NCI-H82 treated with DMSO at 0.1 percent for 48 hours (cell line): ENCODE data around the gene SHCBP1L.

Experiments used
- DNase-seq: peaks from one replicate; lab custom pipeline; 2025; ENCODE audit not compliant: unreplicated experiment; lab: John Stamatoyannopoulos, UW

Gene SHCBP1L

DNA sequence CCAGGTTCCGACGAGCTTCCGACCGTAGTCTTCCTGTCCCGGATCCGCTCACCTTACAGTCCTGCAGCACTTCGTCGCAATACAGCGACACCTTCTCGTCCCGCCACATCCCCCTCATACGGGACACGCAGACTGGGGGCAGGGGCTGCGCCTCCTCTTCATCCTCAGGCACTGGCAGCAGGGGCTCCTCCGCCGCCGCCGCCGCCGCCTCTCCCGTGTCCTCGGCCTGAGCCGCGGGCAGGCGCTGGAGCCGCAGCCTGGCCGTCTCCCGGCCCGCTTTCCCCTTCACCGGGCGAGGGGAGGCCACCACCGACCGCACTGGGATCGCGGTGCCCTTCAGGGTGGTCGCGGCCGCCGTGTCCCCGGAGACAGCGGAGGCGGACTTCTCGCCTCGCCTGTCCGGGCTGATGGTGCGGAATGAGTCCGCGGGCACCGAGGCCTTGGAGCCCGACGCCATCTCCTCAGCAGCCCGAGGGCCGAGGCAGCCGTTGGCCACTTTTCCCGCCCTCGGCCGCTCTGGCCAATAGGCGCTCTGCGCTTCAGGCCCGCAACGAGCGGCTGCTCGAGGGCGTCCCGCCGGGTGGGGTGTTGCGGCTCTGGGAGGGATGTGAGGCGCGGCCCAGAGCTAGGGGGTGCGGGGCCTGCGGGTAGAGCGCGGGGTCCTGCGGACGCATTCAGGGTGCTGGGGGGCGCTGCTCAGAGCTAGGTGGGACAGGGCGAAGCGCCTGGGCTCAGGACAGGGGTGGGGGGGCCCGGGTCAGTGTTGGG, at the start of gene SHCBP1L:
Gene SHCBP1L, minus strand, starts transcription at position 490 of the 768 bp plus-strand sequence. Its CDS starts 33 bp downstream, at position 457.
- DNase-seq, result no peak

GRCh38 chr1:183002267-183002666, 49.3 kb upstream of the SHCBP1L start:
- no peak for DNase-seq

DNA sequence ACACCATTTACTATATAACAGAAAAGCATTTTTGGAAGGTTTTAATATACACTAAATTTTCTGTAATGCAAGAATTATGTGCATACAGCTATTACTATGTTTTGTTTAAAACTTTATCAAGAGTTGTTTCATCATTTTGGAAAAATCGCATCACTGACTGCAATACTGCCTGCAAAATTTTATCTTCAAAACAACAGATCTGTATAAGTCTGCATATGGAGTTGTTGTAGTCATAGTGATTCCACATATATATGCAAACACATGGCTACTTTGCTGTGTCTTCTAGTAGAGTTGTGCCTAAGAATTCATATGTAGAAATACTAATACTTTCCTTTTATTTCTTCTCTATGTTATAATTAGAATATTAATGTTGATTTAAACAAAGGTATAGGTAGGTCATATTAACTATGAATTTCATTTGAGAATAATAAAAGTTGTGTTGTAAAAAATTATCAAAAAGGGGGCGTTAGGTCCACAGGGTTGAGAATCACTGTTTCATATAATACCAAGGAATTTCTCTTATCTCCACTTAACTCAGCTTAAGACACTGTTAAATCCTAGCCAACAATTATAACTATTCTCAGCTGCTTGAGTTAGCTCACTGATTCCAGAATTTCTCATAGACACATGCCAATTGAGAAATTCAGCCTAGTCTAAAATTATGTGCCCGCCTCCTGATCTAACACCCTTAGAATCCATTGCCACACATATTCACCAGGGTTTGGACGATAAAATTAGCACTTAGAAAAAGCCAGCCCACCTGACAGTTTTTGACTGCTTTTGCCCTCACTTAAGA, 47.4 kb upstream of the SHCBP1L start:
- DNase-seq, result no peak

DNA sequence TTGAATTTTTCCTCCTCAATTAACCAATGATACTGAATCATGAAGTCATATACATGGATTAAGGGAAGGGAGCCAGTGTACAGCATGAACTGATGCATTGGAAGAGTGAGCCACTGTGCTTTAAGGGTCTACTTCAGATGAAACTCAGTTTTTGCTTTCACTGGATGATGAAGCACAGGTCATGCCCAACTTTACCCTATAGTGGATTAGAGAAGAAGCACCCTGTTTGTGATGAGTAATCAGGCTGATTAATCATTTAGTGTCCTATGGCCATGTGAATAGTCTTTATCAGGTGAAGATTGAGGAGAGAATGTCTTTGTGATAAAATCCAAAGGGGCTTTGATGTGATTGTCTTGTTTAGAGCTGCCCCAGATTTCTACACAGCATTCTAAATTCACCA, 45.5 kb upstream of the SHCBP1L start:
- no peak for DNase-seq

- DNase-seq, result no peak
Measured at GRCh38 chr1:182996816-182997215, 43.9 kb upstream of the SHCBP1L start.

- no peak for DNase-seq
Measured at GRCh38 chr1:182995894-182996293, 42.9 kb upstream of the SHCBP1L start.

DNA sequence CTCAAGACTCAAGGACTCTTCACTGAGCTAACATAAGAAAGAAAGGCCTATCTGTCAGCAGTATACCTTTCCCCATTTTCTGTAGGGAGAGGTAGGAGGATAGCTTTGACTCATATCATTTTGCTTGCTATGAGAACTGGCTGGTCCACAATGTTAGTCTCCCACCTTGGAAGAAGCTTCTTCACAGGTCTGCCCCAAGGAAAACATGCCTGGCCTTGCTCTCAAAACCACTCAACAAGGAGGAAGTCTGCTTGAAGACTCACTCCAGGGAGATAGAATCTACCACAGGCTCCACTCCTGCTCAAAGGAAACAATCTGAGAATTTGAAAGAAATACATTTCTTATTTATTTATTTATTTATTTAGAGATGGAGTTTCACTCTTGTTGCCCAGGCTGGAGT, 40.8 kb upstream of the SHCBP1L start:
- no peak for DNase-seq

GRCh38 chr1:182990413-182991144, 37.6 kb upstream of the SHCBP1L start:
- no peak for DNase-seq

- no peak for DNase-seq
Measured at GRCh38 chr1:182985876-182986275, 32.9 kb upstream of the SHCBP1L start.

DNA sequence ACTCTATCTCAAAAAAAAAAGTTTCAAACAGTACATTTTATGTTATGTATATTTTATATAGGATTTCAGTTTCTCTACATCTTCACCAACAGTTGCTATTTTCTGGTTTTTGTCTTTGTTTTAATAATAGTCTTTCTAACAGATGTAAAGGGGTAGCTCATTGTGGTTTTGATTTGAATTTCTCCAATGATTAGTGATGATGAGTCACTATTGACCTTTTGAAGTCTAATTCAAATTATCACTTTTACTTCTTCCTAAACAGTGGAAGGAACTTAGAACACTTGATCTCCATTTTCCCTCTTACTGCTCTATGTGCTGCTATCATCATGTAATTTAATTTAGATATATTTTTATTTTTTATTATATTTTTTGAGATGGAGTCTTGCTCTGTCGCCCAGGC, 31.7 kb upstream of the SHCBP1L start:
- DNase-seq, result no peak

DNA sequence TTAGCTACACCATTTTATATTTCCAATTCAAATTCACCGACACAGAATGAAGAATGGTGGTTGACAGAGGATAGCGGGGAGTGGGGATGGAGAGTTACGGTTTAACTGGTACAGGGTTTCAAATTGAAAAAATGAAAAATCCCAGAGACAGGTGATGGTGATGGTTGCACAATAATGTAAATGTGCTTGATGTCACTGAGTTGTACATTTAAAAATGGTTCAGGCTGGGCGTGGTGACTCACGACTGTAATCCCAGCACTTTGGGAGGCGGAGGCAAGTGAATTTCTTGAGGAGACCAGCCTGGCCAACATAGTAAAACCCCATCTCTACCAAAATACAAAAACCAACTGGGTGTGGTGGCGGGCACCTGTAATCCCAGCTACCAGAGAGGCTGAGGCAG, 31.2 kb upstream of the SHCBP1L start:
- no peak for DNase-seq

GRCh38 chr1:182978151-182978853, 25.3 kb upstream of the SHCBP1L start:
- no peak for DNase-seq

DNA sequence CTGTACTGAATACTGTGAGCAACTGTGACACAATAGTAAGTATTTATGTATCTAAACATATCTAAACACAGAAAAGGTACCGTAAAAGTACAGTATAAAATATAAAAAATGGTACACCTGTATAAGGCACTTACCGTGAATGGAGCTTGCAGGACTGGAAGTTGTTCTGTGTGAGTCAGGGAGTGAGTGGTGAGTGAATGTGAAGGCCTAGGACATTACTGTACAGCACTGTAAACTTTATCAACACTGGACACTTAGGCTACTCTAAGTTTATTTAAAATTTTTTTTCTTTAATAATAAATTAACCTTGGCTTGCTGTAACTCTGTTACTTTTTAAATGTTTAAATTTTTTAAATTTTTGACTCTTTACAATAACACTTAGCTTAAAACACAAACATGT, 24.5 kb upstream of the SHCBP1L start:
- DNase-seq, result no peak

- no peak for DNase-seq
Measured at GRCh38 chr1:182974506-182975191, 21.7 kb upstream of the SHCBP1L start.

- DNase-seq, result no peak
Measured at GRCh38 chr1:182972829-182973228, 19.9 kb upstream of the SHCBP1L start.

GRCh38 chr1:182972231-182972630, 19.3 kb upstream of the SHCBP1L start:
- DNase-seq, result no peak

GRCh38 chr1:182971219-182971618, 18.3 kb upstream of the SHCBP1L start:
- no peak for DNase-seq

GRCh38 chr1:182968836-182969734, 16.1 kb upstream of the SHCBP1L start:
- no peak for DNase-seq

DNA sequence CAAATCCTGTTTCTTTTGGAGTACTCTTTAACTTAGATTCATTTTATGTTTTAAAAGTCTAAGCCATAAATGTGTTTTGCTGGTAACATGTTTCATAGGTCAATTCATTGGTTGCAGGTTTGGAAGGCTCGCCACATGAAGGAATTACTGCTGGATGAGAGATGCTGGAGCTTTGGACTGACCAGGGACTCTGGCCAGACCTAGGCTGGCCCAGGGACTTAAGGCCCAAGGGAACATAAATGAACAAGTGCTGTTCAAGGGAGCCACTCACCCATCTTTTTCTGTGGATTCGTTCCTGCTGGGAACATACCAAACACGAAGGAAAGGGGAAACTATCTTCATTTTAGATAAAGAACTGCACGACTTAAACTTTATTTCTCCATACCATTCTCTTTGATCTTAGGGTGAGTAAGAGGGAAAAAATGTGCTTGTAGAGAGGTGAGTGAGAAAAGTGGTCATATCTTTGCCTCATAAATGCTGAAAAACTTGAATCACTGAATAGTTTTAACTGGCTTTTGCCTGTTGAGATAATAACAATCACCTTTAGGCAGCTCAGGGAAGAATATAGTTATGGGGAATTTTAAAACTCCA, 15.3 kb upstream of the SHCBP1L start:
- no peak for DNase-seq
